Activated CD4-positive, CD25-positive, alpha-beta regulatory T cell treated with anti-CD3 and anti-CD28 coated beads, Interleukin-2, amount 50 U/mL, for 16 hours (primary cell): ENCODE data around the gene EEF2K.
"Not testable (repeated sequence)": the region's sequence is repeated elsewhere in the genome, so short reads cannot be mapped to it uniquely, and the experiment has no call there.

Experiments
- DNase-seq: peaks from one replicate; pipeline ENCODE4 v3.0.0-alpha.2; 2020; ENCODE audit warnings: low read depth, low spot score

The EEF2K gene

GRCh38 chr16:22293137-22294106, 87.3 kb downstream of the EEF2K start:
- no peak for DNase-seq

- no peak for DNase-seq
Observed at GRCh38 chr16:22296225-22297113, 90.4 kb downstream of the EEF2K start.

DNA sequence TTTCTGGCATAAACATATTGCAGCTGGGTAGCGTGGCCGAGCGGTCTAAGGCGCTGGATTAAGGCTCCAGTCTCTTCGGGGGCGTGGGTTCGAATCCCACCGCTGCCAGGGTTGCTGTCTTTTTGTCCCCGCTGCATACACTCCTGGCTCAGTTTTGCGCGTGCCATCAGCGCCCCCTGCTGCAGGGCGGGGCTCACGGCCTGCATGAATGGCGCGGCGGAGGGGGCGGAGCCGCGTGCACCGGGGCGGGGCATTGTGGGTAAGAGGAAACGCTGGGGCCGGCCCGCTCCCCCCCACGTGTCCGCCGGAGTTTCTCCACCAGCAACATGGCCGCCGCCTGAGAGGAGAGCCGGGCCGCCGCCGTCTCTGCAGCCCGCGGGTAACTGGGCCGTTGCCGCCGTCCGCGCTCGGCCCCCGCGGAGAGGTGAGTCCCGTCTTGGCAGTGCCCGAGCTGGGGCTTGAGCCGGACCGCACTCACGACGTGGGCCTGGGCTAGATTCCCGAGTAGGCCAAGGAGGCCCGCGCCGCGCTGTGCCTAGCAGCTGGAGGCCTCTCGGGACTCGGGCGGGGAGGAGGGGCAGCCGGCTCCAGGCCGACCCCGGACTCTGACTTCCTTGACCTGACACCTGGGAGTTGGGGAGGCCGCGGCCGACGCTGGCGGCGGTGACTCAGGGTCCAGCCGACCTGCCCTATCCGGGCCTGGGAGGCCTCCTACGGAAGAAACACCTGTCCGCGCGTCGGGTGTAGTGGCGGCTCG, 91.2 kb downstream of the EEF2K start, which contains the start of gene POLR3E:
POLR3E (plus strand) TSS at position 296 of the 757 bp plus-strand sequence. CDS start 5,560 bp downstream, outside the sequence.
- peak; percentile 100 for DNase-seq

DNA sequence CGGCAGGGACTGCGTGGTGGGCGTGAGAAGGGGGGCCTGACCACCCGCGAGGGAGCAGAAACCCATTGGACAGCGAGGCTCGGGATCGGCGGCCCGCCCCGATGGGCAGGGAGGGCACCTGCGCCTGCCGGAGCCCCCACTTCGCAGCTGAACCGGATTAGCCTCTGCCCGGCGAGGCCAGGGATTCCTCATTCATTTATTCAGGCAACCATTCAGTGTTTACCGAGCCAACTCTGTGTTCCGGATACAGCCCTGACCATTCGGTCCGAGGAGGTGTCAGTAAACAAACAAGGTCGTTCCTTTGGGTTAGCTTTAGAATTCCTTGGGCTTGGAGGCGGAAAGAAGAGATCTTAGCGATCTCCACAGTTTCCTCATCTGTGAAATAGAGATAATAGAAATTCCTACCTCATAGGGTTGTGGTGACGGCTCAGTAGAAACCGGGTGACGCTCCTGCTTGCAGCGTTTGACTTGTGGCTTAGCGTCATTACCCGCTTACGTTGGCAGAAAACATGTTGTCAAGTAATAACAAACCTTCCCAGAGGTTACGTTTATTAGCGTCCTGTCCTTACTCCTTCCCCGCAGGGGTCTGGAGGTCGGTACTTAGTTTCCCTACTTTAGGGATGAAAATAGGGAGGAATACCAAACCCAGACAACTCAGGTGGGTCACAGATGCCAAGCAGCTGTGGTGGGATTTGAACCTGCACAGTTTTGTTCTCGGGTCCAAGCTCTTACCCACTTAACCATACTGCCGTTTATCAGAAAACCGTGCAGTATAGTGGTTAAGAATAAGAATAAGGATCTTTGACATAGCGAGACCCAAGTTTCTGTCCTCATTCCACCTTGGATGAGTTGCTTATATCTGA, 92.0 kb downstream of the EEF2K start:
- DNase-seq = peak; percentile 50

GRCh38 chr16:22299036-22299435, 93.0 kb downstream of the EEF2K start:
- DNase-seq = no peak

GRCh38 chr16:22300427-22301071, 94.5 kb downstream of the EEF2K start:
- DNase-seq = no peak

DNA sequence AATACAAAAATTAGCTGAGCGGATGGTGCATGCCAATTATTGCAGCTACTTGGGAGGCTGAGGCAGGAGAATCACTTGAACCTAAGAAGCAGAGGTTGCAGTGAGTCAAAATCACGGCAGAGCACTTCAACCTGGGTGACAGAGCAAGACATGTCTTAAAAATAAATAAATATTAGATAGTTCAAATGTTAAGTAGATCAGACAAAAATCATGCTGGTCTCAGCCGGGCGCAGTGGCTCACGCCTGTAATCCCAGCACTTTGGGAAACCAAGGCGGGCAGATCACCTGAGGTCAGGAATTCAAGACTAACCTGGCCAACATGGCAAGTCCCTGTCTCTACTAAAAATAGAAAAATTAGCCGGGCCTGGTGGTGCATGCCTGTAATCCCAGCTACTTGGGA, 95.3 kb downstream of the EEF2K start:
- DNase-seq = not testable (repeated sequence)

- DNase-seq = no peak
Observed at GRCh38 chr16:22302776-22303363, 96.8 kb downstream of the EEF2K start.

- no peak for DNase-seq
Observed at GRCh38 chr16:22304411-22304810, 98.3 kb downstream of the EEF2K start.

DNA sequence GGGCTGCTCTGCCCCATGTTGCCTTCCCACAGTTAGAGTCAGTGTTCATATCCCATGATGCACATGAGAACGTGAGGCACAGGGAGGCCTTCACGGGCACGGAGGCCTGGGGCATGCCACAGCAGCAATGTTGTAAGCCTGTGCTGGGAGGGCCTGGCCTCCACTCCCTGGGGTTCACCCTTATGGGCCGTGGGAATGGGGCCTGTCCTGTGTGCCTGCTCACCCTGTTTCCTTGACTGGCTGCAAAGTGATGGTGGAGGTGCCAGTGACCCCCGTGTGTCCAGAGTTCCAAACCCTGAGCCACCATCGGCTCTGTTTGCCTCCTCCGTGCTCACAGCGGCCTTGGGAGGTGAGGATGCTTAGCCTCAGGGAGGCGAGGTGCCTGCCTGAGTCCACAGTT, 100.7 kb downstream of the EEF2K start:
- DNase-seq = no peak

DNA sequence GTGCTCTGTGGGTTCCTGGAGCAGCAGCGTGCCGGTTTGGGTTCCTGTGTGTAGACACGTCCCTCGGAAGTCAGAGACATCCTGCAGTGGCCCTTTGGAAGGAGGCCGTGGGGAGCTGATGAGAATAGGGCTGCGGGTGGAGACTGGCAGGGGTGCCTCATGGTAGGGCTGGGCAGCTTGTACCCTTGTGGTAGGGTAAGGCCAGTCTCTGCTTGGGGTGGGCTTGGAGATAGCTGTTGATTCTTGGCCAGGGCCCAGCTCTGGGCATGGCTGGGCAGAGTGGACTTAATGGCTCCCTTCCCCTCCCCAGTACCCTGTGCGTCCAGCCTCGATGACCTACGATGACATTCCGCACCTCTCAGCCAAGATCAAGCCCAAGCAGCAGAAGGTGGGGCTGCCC, 101.8 kb downstream of the EEF2K start:
- DNase-seq = no peak

- no peak for DNase-seq
Observed at GRCh38 chr16:22308824-22309520, 102.9 kb downstream of the EEF2K start.

- DNase-seq = no peak
Observed at GRCh38 chr16:22311520-22311919, 105.4 kb downstream of the EEF2K start.

- DNase-seq = no peak
Observed at GRCh38 chr16:22312897-22313781, 107.1 kb downstream of the EEF2K start.

DNA sequence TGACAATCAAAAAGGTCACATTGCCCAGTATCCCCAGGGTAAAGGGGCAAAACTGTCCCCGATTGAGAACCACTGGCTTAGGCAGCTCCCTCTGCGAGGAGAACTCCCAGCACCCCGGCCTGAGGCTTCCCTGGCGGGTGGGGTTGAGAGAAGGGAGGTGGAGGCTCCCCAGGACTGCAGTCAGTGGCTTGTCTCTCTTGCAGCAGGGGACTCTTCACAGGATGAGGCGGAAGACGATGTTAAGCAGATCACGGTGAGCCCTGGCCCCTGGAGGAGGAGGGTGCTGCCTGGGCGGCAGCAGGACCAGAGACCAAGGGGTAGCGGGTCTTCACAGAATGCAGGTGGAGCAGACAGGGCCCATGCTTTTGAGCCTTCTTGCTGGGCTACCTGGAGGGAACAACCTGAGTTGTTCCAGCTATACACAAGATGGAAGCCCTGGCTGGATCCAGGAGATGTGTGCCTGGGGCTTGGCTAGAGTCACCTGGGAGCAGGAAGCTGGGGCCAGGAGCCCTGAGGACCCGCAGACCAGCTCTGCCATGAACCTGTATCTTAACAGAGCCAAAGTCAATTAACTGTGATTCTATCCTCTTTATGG, 107.9 kb downstream of the EEF2K start:
- DNase-seq = no peak

DNA sequence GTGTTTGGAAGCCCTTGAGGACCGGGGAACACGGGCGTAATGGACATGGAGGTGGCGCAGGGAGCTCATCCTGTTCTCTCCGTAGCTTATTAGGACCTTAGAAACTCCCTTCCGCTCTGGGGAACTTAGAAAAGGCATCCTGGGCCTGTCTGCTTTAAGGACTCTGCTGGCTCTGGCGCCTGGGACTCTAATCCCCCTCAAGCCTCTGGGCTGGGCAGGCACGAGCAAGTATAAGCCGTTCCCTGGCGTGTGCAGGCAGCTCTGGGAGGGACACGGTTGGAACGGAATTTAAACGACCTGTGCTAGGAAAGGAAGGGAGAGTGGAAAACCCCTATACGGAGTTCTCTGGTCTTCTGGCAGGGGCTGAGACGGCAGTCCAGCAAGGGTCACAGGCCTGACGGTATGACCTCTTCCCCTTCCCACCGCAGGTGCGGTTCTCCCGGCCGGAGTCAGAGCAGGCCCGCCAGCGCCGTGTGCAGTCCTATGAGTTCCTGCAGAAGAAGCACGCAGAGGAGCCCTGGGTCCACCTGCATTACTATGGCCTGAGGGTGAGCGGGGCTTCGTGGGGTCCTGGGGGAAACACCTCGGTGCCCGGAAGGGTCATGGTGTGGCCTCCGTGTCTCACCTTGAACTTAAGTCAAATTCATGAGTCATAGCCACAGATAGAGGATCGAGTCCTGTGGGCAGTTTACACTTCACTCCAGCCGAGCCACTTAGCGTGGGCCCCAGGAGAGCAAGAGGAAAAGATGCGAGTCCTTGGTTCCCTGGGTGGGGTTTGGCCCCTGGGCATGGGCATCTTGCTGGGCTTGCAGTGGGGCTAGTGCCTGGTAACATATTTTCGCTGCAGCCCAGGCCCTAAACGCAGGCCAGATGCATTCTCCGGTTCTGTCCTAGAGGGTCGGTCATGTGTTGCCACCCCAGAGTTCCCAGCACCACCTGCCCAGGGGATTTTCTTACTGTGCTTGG, 108.9 kb downstream of the EEF2K start:
- DNase-seq = no peak
